GM12874 (cell line): Measurements from ENCODE around the gene ANKRD63.

Source experiments
- TF ChIP-seq, protein P1 (sequence below): IDR thresholded peaks from 2 replicates; pipeline ENCODE4 v1.5.1; 2011; ENCODE audit warnings: low read depth, mild to moderate bottlenecking, control low read depth, low read length, moderate library complexity; ENCODE audit not compliant: insufficient read depth

ANKRD63 gene

DNA sequence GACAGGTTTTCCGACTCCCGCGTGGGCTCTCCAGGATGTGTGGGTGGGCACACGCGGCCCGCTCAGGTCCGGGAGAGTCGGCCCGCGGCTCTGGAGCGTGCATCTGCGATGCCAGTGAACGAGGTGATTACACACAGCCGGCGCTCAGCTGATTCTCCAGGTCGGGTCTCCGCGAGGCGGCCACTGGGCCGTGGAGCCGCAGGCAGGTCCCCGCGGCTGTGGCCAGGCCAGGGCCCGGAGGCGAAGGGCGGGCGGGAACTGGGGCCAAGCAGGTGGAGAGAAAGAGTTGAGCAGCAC, 30.8 kb downstream of the ANKRD63 start:
- TF ChIP-seq, protein P1, sequence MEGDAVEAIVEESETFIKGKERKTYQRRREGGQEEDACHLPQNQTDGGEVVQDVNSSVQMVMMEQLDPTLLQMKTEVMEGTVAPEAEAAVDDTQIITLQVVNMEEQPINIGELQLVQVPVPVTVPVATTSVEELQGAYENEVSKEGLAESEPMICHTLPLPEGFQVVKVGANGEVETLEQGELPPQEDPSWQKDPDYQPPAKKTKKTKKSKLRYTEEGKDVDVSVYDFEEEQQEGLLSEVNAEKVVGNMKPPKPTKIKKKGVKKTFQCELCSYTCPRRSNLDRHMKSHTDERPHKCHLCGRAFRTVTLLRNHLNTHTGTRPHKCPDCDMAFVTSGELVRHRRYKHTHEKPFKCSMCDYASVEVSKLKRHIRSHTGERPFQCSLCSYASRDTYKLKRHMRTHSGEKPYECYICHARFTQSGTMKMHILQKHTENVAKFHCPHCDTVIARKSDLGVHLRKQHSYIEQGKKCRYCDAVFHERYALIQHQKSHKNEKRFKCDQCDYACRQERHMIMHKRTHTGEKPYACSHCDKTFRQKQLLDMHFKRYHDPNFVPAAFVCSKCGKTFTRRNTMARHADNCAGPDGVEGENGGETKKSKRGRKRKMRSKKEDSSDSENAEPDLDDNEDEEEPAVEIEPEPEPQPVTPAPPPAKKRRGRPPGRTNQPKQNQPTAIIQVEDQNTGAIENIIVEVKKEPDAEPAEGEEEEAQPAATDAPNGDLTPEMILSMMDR, result no peak

- TF ChIP-seq, protein P1, result no peak
Observed at GRCh38 chr15:40251486-40252140, 31.3 kb downstream of the ANKRD63 start.

DNA sequence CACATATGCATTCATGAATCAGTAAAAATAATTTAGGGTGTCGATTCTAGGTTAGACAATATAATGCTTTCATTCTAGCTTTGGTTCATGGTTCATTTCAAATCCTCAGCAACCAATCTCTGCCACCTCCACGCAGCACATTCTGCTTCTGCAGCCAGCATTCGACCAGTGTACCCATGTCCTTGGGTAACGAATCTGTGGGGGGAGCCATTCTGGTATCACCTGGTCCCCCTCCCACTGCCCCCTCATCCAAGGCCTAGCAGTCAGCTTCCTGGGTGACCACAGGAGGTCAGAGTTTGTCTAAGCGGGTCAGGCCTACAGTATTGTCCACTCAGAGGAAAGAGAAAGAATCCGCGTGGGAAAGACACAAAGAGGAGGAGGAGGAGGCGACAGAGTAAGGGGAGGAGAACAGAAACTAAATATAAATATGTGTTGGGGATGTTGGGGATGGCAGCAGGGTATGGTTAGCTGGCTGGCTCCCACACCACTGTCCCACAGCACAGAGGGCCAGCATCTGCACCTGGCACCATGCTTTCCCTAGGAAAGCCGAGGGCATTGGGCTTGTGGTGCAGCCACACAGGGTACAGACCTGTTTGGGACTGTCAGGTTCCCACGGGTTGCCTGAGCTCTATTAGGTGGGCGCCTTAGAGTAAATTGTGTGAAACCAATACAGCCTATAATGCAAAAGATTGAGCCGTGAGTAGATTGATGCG, 31.9 kb downstream of the ANKRD63 start:
- TF ChIP-seq, protein P1, result no peak

DNA sequence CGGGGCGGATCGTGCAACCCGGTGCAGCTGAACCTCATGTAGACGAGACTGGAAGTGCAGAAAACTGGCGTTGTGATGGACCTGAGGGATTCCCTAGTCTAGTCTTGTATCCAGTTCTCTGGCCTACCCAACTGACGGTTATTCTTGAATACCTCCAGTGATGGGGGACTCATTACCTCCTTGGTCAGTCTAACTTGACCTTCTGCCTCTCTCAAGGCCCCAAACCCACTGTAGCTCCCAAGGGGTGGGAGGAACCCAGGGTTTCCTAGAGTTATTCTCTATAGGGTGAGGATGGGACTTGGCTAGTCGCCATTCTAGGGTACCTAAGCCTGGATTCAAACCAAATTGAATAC, 32.6 kb downstream of the ANKRD63 start:
- TF ChIP-seq, protein P1, result no peak

- TF ChIP-seq, protein P1, result no peak
Observed at GRCh38 chr15:40249477-40250303, 33.2 kb downstream of the ANKRD63 start.

- TF ChIP-seq, protein P1, result no peak
Observed at GRCh38 chr15:40248006-40248783, 34.7 kb downstream of the ANKRD63 start.

- TF ChIP-seq, protein P1, result no peak
Observed at GRCh38 chr15:40247406-40247971, 35.4 kb downstream of the ANKRD63 start.
